GM18526 (cell line): ENCODE data around the gene OTOP3.

Experiments
- POLR2A ChIP-seq: IDR thresholded peaks from 3 replicates; pipeline ENCODE4 v1.6.1; 2011; ENCODE audit not compliant: insufficient read length; ENCODE audit errors: extremely low read depth

Gene OTOP3

DNA sequence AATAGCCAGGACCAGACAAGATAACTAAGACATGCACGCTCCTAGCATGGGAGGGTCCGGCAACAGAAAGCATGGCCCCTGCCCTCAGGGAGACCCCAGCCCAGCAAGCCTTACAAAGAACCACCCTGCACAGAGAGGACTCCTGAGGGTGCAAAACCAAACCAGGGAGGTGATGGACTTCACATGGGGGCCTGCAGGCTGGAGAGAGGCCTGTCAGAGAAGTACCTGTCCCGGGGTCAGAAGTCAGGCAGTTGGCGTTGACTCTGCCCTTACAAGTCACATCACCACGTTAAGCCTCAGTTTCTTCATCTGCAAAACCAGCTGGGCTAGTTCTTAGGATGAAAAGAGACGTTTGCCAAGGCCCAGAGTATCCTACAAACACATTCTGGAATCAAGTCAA is 6.9 kb upstream of the OTOP3 start:
- TF ChIP-seq POLR2A: no peak

DNA sequence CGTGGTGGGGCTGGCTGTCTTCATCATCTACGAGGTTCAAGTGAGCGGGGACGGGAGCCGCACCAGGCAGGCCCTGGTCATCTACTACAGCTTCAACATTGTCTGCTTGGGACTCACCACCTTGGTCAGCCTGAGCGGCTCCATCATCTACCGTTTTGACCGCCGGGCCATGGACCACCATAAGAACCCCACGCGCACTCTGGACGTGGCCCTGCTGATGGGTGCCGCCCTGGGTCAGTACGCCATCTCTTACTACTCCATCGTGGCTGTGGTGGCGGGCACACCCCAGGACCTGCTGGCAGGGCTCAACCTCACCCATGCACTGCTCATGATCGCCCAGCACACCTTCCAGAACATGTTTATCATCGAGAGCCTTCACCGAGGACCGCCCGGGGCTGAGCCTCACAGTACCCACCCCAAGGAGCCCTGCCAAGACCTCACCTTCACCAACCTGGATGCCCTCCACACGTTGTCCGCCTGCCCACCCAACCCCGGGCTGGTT is 5.1 kb upstream of the OTOP3 start:
- TF ChIP-seq POLR2A: no peak

DNA sequence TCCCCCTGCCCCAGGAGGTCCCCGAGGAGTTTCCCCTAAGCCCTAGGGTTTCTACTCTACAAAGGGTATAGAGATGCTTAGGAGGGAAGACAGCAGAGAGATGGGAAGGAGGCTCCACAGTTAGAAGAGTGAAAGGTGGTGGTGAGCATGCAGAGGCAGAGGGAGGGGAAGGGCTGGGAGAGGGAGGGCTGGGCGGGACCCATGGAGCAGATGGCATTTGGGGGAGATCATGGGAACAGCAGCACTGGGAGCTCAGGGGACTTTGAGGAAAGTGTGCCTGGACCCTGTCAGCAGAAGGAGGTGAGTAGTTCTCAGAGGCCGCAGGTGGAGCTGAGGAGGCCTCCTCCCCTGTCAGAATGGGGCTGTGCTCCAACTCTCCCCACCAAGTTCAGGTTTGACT is 650 bp upstream of the OTOP3 start:
- TF ChIP-seq POLR2A: no peak

DNA sequence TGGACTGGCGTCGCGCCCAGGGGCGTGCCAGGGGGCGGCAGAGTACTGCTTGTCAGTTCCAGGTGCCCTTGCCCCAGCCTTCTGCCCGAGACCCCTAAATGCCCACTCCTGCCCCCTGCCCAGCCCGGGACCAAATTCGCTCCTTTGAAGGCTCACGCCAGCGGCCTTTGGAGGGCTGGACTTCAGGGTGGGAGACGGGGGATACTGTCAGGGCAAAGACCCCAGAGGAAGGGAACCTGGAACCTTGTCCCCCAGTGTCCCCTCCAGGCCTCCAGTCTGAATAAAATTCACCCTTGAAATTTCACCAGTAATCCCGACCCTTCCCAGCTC is 737 bp downstream of the OTOP3 start:
- TF ChIP-seq POLR2A: no peak

DNA sequence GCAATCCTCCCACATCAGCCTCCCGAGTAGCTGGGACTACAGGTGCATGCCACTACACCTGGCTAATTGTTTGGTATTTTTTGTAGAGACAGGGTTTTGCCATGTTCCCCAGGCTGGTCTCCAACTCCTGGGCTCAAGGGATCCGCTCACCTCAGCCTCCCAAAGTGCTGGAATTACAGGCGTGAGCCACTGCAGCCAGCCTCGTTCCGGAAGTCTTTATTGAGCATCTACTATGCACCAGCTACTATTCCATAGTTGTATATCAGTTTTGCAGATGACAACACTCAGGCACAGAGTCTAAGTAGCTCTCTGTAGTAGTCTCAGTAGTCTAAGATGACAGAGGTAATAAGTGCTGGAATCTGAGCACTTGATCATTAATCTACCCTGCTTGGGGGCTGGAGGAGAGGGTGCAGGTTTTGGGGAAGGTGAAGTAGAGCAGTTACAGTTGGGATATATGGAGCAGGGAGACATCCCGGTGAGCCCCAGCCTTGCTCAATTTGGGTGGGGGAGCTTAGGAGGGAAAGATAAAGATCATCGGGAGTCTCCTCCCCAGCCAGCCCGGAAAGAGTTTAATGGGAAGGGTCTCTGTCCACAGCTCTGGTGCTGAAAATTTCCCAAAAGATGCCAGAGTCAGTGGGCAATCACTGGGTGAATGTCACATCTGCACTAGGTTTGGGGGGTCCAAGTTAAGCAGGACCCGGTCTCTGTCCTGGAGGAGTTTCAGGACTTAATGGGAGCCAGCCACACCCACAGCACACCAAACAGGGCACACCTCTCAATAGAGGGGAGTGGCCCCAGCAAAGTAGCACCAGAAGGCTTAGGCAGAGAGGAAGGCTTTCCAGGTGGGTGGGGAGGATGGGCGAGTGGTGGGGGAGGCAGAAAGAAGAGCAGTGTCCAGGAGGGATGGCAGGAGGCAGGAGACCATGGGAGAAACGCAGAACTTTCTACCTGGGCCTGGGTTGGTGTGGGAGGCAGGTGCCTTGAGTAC is 1.7 kb downstream of the OTOP3 start:
- TF ChIP-seq POLR2A: no peak

DNA sequence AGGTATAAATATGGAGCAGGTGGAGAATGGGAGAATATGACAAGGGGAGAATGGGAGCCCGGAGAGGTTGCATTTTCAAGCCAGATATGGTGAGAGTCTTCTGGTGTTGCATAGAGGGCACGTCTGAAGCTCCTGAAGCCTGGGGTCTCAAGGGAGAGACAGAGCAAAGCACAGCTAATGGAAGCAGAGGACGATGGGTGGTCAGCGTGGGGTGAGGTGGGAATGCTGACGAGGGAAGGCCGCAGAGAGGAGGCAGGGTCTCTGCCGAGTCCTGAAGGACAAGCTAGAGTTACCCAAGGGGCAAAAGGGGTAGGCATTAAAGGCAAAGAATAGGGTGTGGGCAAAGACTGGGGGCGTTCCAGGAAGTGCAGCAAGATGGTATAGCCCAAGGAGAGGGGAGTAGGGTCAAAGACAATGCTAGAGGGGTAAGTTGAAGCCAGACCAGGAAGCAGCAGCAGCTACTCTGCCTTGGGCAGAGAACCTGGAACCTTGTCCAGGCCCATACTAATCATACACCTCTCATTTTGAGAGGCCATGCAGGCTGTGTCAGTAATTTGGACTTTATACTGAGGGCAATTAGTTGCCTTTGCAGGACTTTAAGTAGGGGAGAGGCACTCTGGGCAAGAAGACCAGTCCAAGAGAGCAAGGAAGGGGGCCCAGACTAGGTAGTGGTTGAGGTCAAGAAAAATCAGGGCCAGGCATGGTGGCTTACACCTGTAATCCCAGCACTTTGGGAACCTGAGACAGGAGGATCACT is 2.7 kb downstream of the OTOP3 start:
- no peak for TF ChIP-seq POLR2A

DNA sequence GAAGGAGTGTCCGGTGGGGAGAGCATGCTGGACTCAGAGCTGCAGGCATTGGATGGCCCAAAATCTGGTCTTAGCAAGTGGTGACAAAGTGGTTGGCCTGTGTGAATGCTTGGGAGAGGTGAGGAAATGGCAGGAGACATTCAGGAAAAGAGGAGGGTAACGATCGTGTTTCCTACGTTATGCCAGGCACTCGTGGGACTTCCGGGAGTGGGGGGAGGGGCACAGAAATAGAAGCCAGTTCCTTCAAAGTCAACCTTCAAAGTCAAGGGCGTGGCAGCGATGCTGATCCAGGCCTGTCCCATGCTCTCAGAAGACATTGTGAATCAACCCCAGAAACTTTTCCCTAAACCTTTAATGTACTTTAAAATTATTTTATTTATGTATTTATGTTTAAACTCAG is 3.8 kb downstream of the OTOP3 start:
- no peak for TF ChIP-seq POLR2A

DNA sequence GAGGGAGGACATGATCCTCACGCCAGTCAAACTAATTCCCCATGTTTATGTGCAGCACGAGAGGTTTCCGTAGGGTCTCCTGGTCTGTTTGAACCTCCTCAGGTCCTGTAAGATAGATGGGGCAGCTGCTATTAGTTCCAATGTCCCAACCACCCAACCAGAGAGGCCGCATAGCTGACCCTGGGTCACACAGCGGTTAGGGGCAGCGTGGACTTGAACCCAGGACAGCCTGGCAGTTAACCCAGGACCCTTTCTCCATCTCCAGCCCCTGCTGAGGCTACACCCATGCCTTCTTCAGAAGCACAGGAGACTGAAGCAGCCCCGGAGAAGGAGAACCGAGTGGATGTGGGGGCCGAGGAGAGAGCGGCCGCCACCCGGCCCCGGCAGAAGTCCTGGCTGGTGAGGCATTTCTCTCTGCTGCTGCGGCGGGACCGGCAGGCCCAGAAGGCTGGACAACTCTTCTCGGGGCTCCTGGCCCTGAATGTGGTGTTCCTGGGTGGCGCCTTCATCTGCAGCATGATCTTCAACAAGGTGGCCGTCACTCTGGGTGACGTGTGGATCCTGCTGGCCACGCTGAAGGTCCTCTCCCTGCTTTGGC is 5.5 kb downstream of the OTOP3 start:
- TF ChIP-seq POLR2A: no peak

DNA sequence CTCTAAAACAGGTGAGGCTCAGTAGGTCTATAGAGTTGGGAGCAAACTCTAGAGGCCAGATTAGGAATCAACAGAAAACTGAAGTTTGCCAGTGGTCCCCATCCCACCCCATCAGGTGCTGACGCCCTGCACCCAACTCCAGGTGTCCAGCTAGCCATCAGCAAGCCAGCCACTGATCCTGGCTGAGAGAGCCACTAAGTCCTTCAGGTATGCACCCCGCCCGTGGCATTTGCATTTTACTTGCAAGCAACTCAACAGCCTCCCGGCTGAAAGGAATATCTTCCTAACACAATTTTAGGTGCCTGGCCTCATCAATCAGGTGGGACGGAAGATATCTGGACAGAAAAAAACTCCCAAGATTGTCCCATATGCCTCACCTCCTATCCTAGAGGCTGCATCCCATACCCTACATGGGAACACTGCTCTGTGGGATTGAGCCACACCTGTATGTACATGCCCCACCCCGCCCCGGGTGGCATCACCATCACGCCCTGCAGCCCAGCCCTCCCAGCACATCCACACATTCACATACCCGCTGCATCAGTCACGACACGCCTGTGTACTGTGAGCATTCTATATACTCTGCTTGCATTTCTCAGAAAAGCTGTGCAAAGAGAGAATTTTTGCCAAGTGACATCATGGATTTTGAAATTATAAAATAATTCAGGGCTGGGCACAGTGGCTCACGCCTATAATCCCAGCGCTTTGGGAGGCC is 8.3 kb downstream of the OTOP3 start:
- no peak for TF ChIP-seq POLR2A

DNA sequence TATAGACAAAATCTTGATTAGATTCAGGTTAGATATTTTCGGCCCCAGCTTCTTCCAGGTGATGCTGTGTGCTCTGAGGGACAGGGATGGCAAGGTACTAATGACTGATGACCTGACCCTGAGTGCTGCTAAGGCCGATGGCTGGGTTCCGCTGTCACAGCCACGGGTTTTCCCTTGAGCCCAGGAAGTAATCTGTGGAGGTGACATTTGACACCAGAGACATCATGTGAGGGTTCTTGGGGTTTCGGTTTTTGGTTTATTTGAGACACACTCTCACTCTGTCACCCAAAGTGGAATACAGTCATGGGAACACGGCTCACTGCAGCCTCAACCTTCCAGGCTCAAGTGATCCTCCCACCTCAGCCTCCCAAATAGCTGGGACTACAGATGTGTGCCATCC is 9.8 kb downstream of the OTOP3 start:
- no peak for TF ChIP-seq POLR2A

DNA sequence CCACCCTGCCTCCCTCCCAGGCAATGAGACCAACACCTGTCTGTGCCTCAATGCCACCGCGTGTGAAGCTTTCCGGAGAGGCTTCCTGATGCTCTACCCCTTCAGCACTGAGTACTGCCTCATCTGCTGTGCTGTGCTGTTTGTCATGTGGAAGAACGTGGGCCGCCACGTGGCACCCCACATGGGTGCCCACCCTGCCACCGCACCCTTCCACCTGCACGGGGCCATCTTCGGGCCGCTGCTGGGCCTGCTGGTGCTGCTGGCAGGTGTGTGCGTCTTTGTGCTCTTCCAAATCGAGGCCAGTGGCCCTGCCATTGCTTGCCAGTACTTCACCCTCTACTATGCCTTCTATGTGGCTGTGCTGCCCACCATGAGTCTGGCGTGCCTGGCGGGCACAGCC is 10.9 kb downstream of the OTOP3 start:
- TF ChIP-seq POLR2A: no peak

DNA sequence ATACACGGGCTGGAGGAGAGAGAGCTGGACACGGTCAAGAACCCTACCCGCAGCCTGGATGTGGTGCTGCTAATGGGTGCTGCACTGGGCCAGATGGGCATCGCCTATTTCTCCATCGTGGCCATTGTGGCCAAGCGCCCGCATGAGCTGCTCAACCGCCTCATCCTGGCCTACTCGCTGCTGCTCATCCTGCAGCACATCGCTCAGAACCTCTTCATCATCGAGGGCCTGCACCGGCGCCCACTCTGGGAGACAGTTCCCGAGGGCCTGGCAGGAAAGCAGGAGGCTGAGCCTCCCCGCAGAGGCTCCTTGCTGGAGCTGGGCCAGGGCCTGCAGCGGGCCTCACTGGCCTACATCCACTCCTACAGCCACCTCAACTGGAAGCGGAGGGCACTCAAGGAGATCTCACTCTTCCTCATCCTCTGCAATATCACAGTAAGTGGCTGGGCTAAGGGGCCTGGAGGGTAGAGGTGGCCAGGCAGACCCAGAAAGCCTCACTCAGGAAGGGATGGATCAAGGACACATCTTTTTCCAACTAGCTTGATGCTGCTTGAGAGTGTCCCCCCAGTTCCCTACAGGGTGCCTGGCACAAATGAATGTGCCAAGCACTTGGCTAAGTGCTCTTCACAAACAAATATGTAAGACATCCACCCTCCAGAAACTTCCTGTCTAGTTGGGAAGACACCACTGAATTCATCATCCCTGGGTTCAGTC is 11.5 kb downstream of the OTOP3 start:
- no peak for TF ChIP-seq POLR2A

DNA sequence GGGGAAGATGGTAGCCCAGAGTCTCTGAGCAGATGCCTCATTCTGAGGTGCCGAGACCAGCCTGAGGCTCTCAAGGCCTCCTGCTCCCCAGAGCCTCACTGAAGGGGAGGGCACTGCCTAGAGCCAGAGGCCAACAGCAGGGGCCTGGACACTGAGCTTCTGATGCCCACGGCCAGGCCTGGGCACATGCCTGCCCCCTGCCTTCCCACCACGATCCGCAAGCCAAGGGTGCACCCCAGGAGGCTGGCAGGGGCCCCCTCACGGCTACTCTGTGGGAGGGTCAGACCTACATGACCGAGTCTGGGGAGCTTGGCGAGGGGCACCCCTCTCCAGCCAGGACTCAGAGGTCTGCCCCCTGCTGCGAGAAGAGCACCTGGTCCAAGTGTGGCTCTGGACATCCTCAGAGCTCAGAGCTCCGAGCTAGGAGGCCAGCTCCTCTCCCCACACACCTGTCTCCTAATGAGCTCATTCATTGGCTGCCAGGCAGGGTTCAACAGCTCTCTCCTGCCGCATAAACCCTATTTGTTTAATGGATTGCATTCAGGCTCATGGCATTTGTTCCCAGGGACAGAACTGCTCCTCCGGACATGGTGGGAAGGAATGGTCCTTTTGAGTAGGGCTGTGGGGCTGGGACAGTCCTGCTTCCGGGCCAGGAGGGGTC is 13.9 kb downstream of the OTOP3 start:
- TF ChIP-seq POLR2A: no peak

DNA sequence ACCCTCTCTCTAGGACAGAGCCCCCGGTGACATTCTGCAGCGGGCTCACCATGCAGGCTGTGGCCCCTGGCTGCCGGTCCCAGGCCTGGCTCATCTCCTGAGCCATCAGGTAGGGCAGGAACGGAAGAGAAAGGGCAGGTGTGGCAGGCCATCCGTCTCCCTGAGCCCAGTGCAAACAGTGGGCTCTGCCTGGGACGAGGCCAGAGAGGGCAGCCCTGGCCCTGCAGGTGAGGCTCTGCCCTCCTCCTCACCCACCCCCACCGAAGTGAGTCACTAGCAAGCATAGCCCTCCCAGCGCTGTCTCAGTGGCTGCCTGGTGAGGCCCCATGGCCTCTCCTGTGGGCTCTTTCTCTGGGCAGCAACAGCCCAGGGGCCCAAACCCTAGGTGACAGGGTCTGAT is 14.5 kb downstream of the OTOP3 start:
- TF ChIP-seq POLR2A: no peak
